PC-3 (cell line): ENCODE results near the gene RET. TPM values are rescaled to one million over a fixed set of nuclear protein-coding genes. Genes with fewer than 3 reads are reported as not detected.

ENCODE experiments used
- ATAC-seq: fragments of 200-7000 bp; cut with Tn5 transposase; 2 replicates; pipeline ENCODE4 v1.9.1; 2020; ENCODE audit warnings: mild to moderate bottlenecking, moderate library complexity
- BruUV-seq: library from RNA; stranded (reverse); fragments of 400-500 nt; replicated peaks from 2 replicates; lab custom pipeline; 2021; lab: Mats Ljungman, UMichigan
- CTCF ChIA-PET: fragments of 300-600 bp; sonication (Branson Sonifier 250); formaldehyde crosslinking; loops from one replicate; lab custom pipeline; 2022; ENCODE audit warnings: antibody characterized with exemption; lab: Charles Lee
- POLR2A ChIA-PET: fragments of 300-600 bp; sonication (Branson Sonifier 250); formaldehyde crosslinking; loops from one replicate; lab custom pipeline; 2022; ENCODE audit warnings: antibody characterized with exemption; ENCODE audit not compliant: unreplicated experiment; lab: Charles Lee
- DNase-seq: peaks from one replicate; pipeline ENCODE4 v3.0.0-alpha.2; 2015
- H2AFZ ChIP-seq: fragments of 300-600 bp; sonication (generic); 2 replicates; pipeline ENCODE4 v1.6.0; 2016; ENCODE audit warnings: antibody characterized with exemption, low read length
- H3F3A ChIP-seq: fragments of 300-600 bp; sonication (generic); one replicate; pipeline ENCODE4 v1.6.0; 2017; ENCODE audit warnings: antibody characterized with exemption, low read length, control low read depth, mild to moderate bottlenecking; ENCODE audit not compliant: unreplicated experiment
- H3K27ac ChIP-seq: fragments of 300-600 bp; sonication (generic); 2 replicates; pipeline ENCODE4 v1.5.1; 2016; ENCODE audit warnings: mild to moderate bottlenecking, low read length
- H3K27me3 ChIP-seq: fragments of 300-600 bp; sonication (generic); 2 replicates; pipeline ENCODE4 v1.6.1; 2016; ENCODE audit warnings: low read length, mixed read lengths
- H3K36me3 ChIP-seq: fragments of 300-600 bp; sonication (generic); 2 replicates; pipeline ENCODE4 v1.6.1; 2016; ENCODE audit warnings: low read depth, mixed run types, low read length, mixed read lengths
- H3K4me1 ChIP-seq: fragments of 300-600 bp; sonication (generic); 2 replicates; pipeline ENCODE4 v1.5.1; 2016; ENCODE audit warnings: low read length; ENCODE audit not compliant: insufficient read depth
- H3K4me2 ChIP-seq: fragments of 300-600 bp; sonication (generic); 2 replicates; pipeline ENCODE4 v1.6.0; 2016; ENCODE audit warnings: low read length
- H3K4me3 ChIP-seq: fragments of 300-600 bp; sonication (generic); 2 replicates; pipeline ENCODE4 v1.5.1; 2016; ENCODE audit warnings: mild to moderate bottlenecking, low read length, mixed read lengths
- H3K79me2 ChIP-seq: fragments of 300-600 bp; sonication (generic); 2 replicates; pipeline ENCODE4 v1.6.1; 2017; ENCODE audit warnings: low read length, mixed read lengths
- H3K9ac ChIP-seq: fragments of 300-600 bp; sonication (generic); 2 replicates; pipeline ENCODE4 v1.6.0; 2016; ENCODE audit warnings: mild to moderate bottlenecking, low read length
- H3K9me2 ChIP-seq: fragments of 300-600 bp; sonication (generic); replicated peaks from 2 replicates; pipeline ENCODE4 v1.6.1; 2016; ENCODE audit warnings: mixed run types, low read length, mixed read lengths
- H3K9me3 ChIP-seq: fragments of 300-600 bp; sonication (generic); 2 replicates; pipeline ENCODE4 v1.6.1; 2016; ENCODE audit warnings: low read length, mixed read lengths
- H4K20me1 ChIP-seq: fragments of 300-600 bp; sonication (generic); 2 replicates; pipeline ENCODE4 v1.6.1; 2016; ENCODE audit warnings: low read length, mixed read lengths
- EZH2 ChIP-seq: fragments of 300-600 bp; sonication (generic); IDR thresholded peaks from one replicate; pipeline ENCODE4 v1.6.1; 2017; ENCODE audit warnings: antibody characterized with exemption, mild to moderate bottlenecking, low read length; ENCODE audit not compliant: unreplicated experiment
- EZH2phosphoT487 ChIP-seq: fragments of 300-600 bp; sonication (generic); IDR thresholded peaks from 2 replicates; pipeline ENCODE4 v1.6.1; 2018; ENCODE audit warnings: mild to moderate bottlenecking, antibody characterized with exemption, low read length, borderline replicate concordance
- intact Hi-C: fragments of 100-400 bp; cut with micrococcal nuclease; formaldehyde crosslinking; loops from 2 replicates; pipeline ENCODE4 v1.9.0; 2023
- total RNA-seq: library from RNA; depleted of rRNA; stranded (reverse); fragments of >200 nt; gene quantifications from 2 replicates; pipeline ENCODE4 v1.2.3, GENCODE V29; 2014
- TF ChIP-seq, protein P1 (sequence below): fragments of 300-600 bp; sonication (generic); conservative IDR thresholded peaks from 2 replicates; pipeline ENCODE4 v1.5.1; 2017; ENCODE audit warnings: antibody characterized with exemption, low read depth, mild to moderate bottlenecking, low read length

The RET gene
- total RNA-seq, 1 experiment from 2014 or later, result not detected

- Histone ChIP-seq H2AFZ (no peak overlapping the region), H3F3A (no peaks in the 10 kb centered on the region), H3K9ac (no peak overlapping the region), H4K20me1 (no peaks in the 10 kb centered on the region), H3K27ac (no peak overlapping the region), H3K4me3 (no peak overlapping the region), H3K4me1 (no peaks in the 10 kb centered on the region), H3K9me2 (no peaks in the 10 kb centered on the region), H3K36me3 (no peaks in the 10 kb centered on the region), H3K9me3 (no peaks in the 10 kb centered on the region), H3K4me2 (no peak overlapping the region), H3K79me2 (no peaks in the 10 kb centered on the region), H3K27me3 (peaks cover 41% of the 10 kb centered on the region)
- DNase-seq (no peak), ATAC-seq (no peak)
- no TSS peak for BruUV-seq
- intact Hi-C loops, result no loop called here
- TF ChIP-seq, protein P1, sequence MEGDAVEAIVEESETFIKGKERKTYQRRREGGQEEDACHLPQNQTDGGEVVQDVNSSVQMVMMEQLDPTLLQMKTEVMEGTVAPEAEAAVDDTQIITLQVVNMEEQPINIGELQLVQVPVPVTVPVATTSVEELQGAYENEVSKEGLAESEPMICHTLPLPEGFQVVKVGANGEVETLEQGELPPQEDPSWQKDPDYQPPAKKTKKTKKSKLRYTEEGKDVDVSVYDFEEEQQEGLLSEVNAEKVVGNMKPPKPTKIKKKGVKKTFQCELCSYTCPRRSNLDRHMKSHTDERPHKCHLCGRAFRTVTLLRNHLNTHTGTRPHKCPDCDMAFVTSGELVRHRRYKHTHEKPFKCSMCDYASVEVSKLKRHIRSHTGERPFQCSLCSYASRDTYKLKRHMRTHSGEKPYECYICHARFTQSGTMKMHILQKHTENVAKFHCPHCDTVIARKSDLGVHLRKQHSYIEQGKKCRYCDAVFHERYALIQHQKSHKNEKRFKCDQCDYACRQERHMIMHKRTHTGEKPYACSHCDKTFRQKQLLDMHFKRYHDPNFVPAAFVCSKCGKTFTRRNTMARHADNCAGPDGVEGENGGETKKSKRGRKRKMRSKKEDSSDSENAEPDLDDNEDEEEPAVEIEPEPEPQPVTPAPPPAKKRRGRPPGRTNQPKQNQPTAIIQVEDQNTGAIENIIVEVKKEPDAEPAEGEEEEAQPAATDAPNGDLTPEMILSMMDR, result no peak
- TF ChIP-seq EZH2 (no peak), EZH2phosphoT487 (no peak)
- POLR2A ChIA-PET, result no interaction called here
- CTCF ChIA-PET, result no interaction called here
Observed at GRCh38 chr10:43074409-43074808, 2.5 kb upstream of the RET start.

DNA sequence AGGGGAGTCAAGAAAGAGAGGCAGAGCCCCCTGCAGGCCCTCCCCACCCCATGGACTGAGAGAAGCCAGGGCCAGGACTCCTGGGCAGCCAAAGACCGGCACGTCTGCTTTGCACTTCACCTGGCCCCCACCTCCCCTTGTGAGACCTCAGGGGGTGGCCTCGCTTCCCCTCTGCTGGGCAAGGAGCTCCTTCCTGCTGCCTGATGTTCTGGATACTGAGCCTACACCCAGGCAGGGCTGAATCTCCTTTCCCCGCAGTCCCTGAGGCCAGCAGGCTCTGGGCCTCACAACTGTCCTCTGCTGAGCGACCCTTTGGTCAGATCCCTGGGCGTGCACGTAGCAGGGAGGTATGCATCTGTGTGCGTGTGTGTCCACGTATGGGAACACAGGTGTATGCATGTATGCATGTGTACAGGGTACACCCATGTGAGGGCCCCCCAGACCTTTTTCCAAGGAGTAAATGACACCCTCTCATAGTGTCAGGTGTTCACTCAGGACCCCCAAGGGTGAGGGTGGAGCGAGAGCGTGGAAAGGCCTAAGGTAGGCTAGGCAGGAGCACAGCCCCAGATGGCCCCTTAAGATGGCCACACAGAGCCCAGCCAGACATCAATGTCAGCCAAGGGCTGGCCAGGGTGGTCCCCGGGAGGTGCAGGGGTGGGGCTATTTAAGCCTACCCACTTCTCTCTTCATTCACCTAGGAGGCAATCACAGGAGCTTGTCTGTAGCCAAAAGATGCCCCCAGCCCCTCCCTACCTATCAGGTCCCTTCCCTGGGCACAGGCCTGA lies 1.9 kb upstream of the RET start:
- BruUV-seq, result no TSS peak
- H3K9me3 ChIP-seq, result no peaks in the 10 kb centered on the region
- no peaks in the 10 kb centered on the region for H3K9me2 ChIP-seq
- H3K27me3 ChIP-seq, result peaks cover 37% of the 10 kb centered on the region
- intact Hi-C loops, result no loop called here
- TF ChIP-seq EZH2phosphoT487 (no peak), EZH2 (no peak)
- H3F3A ChIP-seq, result no peaks in the 10 kb centered on the region
- ATAC-seq (no peak), DNase-seq (no peak)
- no peak overlapping the region for H3K4me3 ChIP-seq
- H4K20me1 ChIP-seq, result no peaks in the 10 kb centered on the region
- POLR2A ChIA-PET, result no interaction called here
- H3K9ac ChIP-seq, result no peak overlapping the region
- no peaks in the 10 kb centered on the region for H3K36me3 ChIP-seq
- H3K27ac ChIP-seq, result no peak overlapping the region
- H3K4me2 ChIP-seq, result no peak overlapping the region
- H2AFZ ChIP-seq, result no peak overlapping the region
- H3K79me2 ChIP-seq, result no peaks in the 10 kb centered on the region
- CTCF ChIA-PET, result no interaction called here
- no peaks in the 10 kb centered on the region for H3K4me1 ChIP-seq

DNA sequence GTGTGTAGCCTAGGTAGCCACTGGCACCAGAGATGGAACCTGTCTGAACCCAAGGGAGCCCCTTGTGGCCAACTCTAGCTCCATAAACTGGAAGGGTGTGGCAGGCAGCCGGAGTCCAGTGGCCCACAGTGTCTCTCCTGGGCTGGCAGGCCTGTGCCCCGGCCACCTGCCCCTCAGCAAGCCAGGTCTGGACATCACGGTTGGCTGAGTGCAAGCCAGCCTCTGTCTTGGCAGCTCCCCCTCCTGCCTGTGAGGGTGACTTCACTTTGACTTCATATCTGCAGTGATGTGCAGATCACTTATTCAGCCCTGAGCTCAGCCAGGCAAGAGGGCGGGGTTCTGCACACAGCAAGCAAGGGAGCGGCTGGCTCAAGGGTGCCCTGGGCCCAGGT lies 1.3 kb upstream of the RET start:
- Histone ChIP-seq H3K4me3 (no peak overlapping the region), H3K9ac (no peak overlapping the region), H3K36me3 (no peaks in the 10 kb centered on the region), H3F3A (no peaks in the 10 kb centered on the region), H3K9me2 (no peaks in the 10 kb centered on the region), H4K20me1 (no peaks in the 10 kb centered on the region), H3K27ac (no peak overlapping the region), H3K9me3 (no peaks in the 10 kb centered on the region), H3K4me1 (no peaks in the 10 kb centered on the region), H3K79me2 (no peaks in the 10 kb centered on the region), H3K4me2 (no peak overlapping the region), H2AFZ (no peak overlapping the region), H3K27me3 (peaks cover 37% of the 10 kb centered on the region)
- no peak for TF ChIP-seq EZH2
- TF ChIP-seq, protein P1, result peak; percentile 55
- intact Hi-C loops, result no loop called here
- ChIA-PET POLR2A (no interaction called here), CTCF (no interaction called here)
- DNase-seq (peak; percentile 34), ATAC-seq (peak; percentile 53)
- no TSS peak for BruUV-seq
